ENCODE results near the gene PTGIR. TPM values are rescaled to one million over a fixed set of nuclear protein-coding genes. Genes with fewer than 3 reads are reported as not detected.

Gene PTGIR
- total and polyA plus RNA-seq, 4 donors, result 7.8 to 37.0 (median 11.4) TPM

DNA sequence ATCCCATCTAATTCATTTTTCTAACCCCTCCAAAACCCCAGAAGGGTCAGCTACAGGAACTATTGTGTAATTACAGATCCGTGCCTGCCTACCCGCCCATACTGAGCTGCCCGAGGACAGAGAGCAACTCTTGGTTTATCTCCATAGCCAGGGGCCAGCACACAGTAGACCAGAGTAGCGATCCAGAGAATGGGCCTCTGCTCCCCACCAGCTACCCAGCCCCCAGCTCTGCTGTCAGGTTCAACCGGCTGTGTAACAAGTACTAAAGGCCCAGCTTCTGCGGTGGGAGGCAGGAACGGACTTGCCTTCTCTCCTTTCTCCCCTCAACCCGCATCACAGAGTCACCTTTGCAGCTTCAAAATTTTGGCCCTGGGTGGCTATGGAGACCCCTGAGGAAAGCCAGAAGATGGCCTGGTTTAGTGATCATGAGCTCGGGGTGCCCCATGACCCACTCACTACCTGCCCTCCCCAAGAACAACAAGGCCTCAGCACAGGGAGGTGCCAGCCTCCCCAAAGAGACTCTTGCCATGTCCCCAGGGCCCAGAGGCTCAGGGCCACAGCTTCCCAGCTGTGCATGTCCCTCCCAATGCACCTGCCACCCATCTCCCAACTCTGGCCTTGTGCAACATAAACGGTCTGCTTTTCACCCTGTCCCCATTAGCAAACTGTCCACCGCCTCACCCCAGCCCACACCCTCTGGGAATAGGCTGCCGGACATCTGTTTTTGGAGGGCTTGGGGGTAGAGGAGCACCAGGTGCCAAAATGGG is 18.0 kb downstream of the PTGIR start:
- Histone ChIP-seq H3K27ac (ENCODE audit: low read depth in 1 of 2, low read length in 1 of 2) (no peak overlapping the region), H3K9ac (ENCODE audit: insufficient read depth in 1 of 2, low read length in 2 of 2) (no peak overlapping the region), H3K27me3 (ENCODE audit: control insufficient read depth in 3 of 3, insufficient read depth in 3 of 3, low read length in 2 of 3) (no peaks in the 10 kb centered on the region), H3K4me1 (ENCODE audit: control insufficient read depth in 5 of 5, insufficient read depth in 5 of 5, low read length in 5 of 5) (peaks cover 7 to 23% (median 13%) of the 10 kb centered on the region in 5 donors), H3K4me3 (no peak overlapping the region), H3K36me3 (ENCODE audit: control insufficient read depth in 4 of 4, insufficient read depth in 4 of 4, low read length in 4 of 4) (peaks cover 5 to 54% (median 42%) of the 10 kb centered on the region in 4 donors), H3K9me3 (ENCODE audit: control insufficient read depth in 4 of 4, insufficient read depth in 3 of 4, low read length in 3 of 4) (no peaks in the 10 kb centered on the region)
- no peak for ATAC-seq (ENCODE audit: insufficient read depth, low FRiP score)
- 78 to 86% methylated on average over 12 of the region's 12 CpGs for WGBS, 2 donors
- no peak for DNase-seq
- TF ChIP-seq, protein P1, sequence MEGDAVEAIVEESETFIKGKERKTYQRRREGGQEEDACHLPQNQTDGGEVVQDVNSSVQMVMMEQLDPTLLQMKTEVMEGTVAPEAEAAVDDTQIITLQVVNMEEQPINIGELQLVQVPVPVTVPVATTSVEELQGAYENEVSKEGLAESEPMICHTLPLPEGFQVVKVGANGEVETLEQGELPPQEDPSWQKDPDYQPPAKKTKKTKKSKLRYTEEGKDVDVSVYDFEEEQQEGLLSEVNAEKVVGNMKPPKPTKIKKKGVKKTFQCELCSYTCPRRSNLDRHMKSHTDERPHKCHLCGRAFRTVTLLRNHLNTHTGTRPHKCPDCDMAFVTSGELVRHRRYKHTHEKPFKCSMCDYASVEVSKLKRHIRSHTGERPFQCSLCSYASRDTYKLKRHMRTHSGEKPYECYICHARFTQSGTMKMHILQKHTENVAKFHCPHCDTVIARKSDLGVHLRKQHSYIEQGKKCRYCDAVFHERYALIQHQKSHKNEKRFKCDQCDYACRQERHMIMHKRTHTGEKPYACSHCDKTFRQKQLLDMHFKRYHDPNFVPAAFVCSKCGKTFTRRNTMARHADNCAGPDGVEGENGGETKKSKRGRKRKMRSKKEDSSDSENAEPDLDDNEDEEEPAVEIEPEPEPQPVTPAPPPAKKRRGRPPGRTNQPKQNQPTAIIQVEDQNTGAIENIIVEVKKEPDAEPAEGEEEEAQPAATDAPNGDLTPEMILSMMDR (IDR thresholded peaks at IDR 0.05; ENCODE audit: control extremely low read depth, extremely low read depth), result no peak

GRCh38 chr19:46606019-46606418 is 18.9 kb downstream of the PTGIR start:
- Histone ChIP-seq H3K9me3 (ENCODE audit: control insufficient read depth in 4 of 4, insufficient read depth in 3 of 4, low read length in 3 of 4) (no peaks in the 10 kb centered on the region), H3K27ac (ENCODE audit: low read depth in 1 of 2, low read length in 1 of 2) (no peak overlapping the region), H3K9ac (ENCODE audit: insufficient read depth in 1 of 2, low read length in 2 of 2) (no peak overlapping the region), H3K4me3 (no peak overlapping the region), H3K27me3 (ENCODE audit: control insufficient read depth in 3 of 3, insufficient read depth in 3 of 3, low read length in 2 of 3) (no peaks in the 10 kb centered on the region), H3K4me1 (ENCODE audit: control insufficient read depth in 5 of 5, insufficient read depth in 5 of 5, low read length in 5 of 5) (peaks cover 7 to 23% (median 13%) of the 10 kb centered on the region in 5 donors), H3K36me3 (ENCODE audit: control insufficient read depth in 4 of 4, insufficient read depth in 4 of 4, low read length in 4 of 4) (peaks cover 5 to 51% (median 41%) of the 10 kb centered on the region in 4 donors)
- TF ChIP-seq, protein P1 (IDR thresholded peaks at IDR 0.05; ENCODE audit: control extremely low read depth, extremely low read depth), result no peak
- DNase-seq (no peak), ATAC-seq (ENCODE audit: insufficient read depth, low FRiP score) (no peak)
- 84 to 90% methylated on average over 11 of the region's 11 CpGs for WGBS, 2 donors

DNA sequence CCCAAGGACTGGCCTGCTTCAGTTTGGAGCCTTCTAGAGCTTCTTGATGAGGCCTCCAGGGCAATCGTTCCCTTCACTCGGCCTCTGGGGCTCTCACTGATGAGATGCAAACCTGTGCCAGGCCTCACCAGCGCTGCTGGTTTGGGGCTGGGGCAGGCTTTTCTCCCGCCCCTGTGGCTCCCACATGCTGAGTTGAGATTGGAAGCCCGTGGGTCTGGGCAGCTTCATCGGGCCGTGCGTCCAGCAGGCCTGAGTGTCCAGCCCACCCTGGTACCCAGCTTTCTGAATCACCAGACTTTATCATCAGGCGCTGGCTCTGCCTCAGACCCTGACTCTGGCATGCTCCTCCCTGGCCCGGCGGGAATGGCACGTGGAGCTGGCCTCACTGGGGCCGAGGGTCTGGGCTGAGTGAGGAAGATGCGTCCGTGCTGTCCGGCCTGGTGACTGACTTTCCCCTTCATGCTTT is 19.5 kb downstream of the PTGIR start:
- no peak overlapping the region for H3K9ac ChIP-seq (ENCODE audit: insufficient read depth in 1 of 2, low read length in 2 of 2)
- H3K4me1 ChIP-seq (ENCODE audit: control insufficient read depth in 5 of 5, insufficient read depth in 5 of 5, low read length in 5 of 5), result peaks cover 7 to 24% (median 13%) of the 10 kb centered on the region in 5 donors
- TF ChIP-seq, protein P1 (IDR thresholded peaks at IDR 0.05; ENCODE audit: control extremely low read depth, extremely low read depth), result no peak
- no peak overlapping the region for H3K4me3 ChIP-seq
- 88 to 90% methylated on average over 16 of the region's 16 CpGs for WGBS, 2 donors
- no peaks in the 10 kb centered on the region for H3K27me3 ChIP-seq (ENCODE audit: control insufficient read depth in 3 of 3, insufficient read depth in 3 of 3, low read length in 2 of 3)
- no peak overlapping the region for H3K27ac ChIP-seq (ENCODE audit: low read depth in 1 of 2, low read length in 1 of 2)
- H3K9me3 ChIP-seq (ENCODE audit: control insufficient read depth in 4 of 4, insufficient read depth in 3 of 4, low read length in 3 of 4), result no peaks in the 10 kb centered on the region
- peaks cover 5 to 48% (median 37%) of the 10 kb centered on the region in 4 donors for H3K36me3 ChIP-seq (ENCODE audit: control insufficient read depth in 4 of 4, insufficient read depth in 4 of 4, low read length in 4 of 4)
- DNase-seq, result no peak
- no peak for ATAC-seq (ENCODE audit: insufficient read depth, low FRiP score)
